Measurements from ENCODE around the gene GOPC.

GOPC gene

DNA sequence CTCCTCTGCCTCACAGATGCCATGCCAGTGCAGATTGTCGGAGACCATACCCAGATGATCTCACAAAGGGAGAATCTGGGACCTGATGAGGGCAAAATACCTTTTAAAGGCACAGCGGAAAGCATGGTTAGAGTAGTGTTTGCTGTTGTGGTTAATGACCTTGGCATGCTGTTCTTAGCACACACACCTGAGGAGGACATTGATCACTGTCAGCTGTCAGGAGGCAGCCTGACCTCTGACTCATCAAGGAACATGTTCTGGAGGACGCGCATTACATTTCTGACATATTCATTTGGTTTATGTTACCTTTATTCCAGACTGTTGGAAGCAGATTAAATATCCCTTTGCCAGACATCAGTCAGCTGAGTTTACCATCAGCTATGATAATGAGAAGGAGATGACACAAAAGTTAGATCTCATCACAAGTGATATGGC is 57.1 kb downstream of the GOPC start:
- TF ChIP-seq SNAI2 (CRISPR knock-in tag; IDR thresholded peaks at IDR 0.05): no peak
- TF ChIP-seq, protein P1, sequence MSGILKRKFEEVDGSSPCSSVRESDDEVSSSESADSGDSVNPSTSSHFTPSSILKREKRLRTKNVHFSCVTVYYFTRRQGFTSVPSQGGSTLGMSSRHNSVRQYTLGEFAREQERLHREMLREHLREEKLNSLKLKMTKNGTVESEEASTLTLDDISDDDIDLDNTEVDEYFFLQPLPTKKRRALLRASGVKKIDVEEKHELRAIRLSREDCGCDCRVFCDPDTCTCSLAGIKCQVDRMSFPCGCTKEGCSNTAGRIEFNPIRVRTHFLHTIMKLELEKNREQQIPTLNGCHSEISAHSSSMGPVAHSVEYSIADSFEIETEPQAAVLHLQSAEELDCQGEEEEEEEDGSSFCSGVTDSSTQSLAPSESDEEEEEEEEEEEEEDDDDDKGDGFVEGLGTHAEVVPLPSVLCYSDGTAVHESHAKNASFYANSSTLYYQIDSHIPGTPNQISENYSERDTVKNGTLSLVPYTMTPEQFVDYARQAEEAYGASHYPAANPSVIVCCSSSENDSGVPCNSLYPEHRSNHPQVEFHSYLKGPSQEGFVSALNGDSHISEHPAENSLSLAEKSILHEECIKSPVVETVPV (CRISPR knock-in tag; IDR thresholded peaks at IDR 0.05): no peak
- no peak for TF ChIP-seq ESRRG (CRISPR knock-in tag; IDR thresholded peaks at IDR 0.05)
- TF ChIP-seq GLIS3 (CRISPR knock-in tag; IDR thresholded peaks at IDR 0.05): no peak
- TF ChIP-seq, protein P2, sequence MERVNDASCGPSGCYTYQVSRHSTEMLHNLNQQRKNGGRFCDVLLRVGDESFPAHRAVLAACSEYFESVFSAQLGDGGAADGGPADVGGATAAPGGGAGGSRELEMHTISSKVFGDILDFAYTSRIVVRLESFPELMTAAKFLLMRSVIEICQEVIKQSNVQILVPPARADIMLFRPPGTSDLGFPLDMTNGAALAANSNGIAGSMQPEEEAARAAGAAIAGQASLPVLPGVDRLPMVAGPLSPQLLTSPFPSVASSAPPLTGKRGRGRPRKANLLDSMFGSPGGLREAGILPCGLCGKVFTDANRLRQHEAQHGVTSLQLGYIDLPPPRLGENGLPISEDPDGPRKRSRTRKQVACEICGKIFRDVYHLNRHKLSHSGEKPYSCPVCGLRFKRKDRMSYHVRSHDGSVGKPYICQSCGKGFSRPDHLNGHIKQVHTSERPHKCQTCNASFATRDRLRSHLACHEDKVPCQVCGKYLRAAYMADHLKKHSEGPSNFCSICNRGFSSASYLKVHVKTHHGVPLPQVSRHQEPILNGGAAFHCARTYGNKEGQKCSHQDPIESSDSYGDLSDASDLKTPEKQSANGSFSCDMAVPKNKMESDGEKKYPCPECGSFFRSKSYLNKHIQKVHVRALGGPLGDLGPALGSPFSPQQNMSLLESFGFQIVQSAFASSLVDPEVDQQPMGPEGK (CRISPR knock-in tag; IDR thresholded peaks at IDR 0.05; ENCODE audit: borderline replicate concordance): no peak
- no peak for TF ChIP-seq OSR1 (CRISPR knock-in tag; IDR thresholded peaks at IDR 0.05)
- TF ChIP-seq ZNF8 (CRISPR knock-in tag; IDR thresholded peaks at IDR 0.05): no peak
- TF ChIP-seq PPARA (CRISPR knock-in tag; IDR thresholded peaks at IDR 0.05; ENCODE audit: borderline replicate concordance): no peak
- no peak for TF ChIP-seq ZNF70 (CRISPR knock-in tag; IDR thresholded peaks at IDR 0.05)
- ATAC-seq: peak; percentile 69

DNA sequence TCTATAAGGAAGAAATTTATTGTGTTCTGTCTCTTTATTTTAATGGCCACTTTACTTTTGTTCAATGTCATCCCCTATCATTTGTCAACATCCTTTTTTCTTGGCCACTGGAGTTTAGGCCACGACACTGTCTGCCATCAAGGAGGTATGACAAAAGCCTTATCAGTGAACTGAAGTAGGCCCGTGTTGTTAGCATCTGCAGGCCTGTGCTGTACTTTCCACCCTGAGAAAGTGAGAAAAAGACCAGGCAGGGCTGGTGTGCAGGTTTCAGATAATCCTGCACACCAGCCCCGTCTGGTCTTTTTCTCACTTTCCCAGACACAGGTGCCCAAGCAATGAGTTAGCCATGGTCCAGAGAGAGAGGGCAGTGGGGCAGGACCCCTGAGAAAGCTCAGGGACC is 57.6 kb downstream of the GOPC start:
- peak; percentile 25 for ATAC-seq
- TF ChIP-seq ZNF70 (CRISPR knock-in tag; IDR thresholded peaks at IDR 0.05): no peak
- no peak for TF ChIP-seq PPARA (CRISPR knock-in tag; IDR thresholded peaks at IDR 0.05; ENCODE audit: borderline replicate concordance)
- TF ChIP-seq RARB (CRISPR knock-in tag; IDR thresholded peaks at IDR 0.05): no peak
- TF ChIP-seq, protein P3, sequence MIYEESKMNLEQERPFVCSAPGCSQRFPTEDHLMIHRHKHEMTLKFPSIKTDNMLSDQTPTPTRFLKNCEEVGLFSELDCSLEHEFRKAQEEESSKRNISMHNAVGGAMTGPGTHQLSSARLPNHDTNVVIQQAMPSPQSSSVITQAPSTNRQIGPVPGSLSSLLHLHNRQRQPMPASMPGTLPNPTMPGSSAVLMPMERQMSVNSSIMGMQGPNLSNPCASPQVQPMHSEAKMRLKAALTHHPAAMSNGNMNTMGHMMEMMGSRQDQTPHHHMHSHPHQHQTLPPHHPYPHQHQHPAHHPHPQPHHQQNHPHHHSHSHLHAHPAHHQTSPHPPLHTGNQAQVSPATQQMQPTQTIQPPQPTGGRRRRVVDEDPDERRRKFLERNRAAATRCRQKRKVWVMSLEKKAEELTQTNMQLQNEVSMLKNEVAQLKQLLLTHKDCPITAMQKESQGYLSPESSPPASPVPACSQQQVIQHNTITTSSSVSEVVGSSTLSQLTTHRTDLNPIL (CRISPR knock-in tag; IDR thresholded peaks at IDR 0.05; ENCODE audit: low read depth): no peak
- TF ChIP-seq BACH2 (CRISPR knock-in tag; IDR thresholded peaks at IDR 0.05; ENCODE audit: borderline replicate concordance): no peak
- TF ChIP-seq TOX (CRISPR knock-in tag; IDR thresholded peaks at IDR 0.05; ENCODE audit: borderline replicate concordance): no peak
- TF ChIP-seq ZFP30 (CRISPR knock-in tag; IDR thresholded peaks at IDR 0.05): no peak
- TF ChIP-seq ZC3H10 (CRISPR knock-in tag; IDR thresholded peaks at IDR 0.05): no peak
- no peak for TF ChIP-seq ARNTL (CRISPR knock-in tag; IDR thresholded peaks at IDR 0.05; ENCODE audit: borderline replicate concordance, low read depth)
- TF ChIP-seq ISL1 (CRISPR knock-in tag; IDR thresholded peaks at IDR 0.05): no peak
- TF ChIP-seq, protein P4, sequence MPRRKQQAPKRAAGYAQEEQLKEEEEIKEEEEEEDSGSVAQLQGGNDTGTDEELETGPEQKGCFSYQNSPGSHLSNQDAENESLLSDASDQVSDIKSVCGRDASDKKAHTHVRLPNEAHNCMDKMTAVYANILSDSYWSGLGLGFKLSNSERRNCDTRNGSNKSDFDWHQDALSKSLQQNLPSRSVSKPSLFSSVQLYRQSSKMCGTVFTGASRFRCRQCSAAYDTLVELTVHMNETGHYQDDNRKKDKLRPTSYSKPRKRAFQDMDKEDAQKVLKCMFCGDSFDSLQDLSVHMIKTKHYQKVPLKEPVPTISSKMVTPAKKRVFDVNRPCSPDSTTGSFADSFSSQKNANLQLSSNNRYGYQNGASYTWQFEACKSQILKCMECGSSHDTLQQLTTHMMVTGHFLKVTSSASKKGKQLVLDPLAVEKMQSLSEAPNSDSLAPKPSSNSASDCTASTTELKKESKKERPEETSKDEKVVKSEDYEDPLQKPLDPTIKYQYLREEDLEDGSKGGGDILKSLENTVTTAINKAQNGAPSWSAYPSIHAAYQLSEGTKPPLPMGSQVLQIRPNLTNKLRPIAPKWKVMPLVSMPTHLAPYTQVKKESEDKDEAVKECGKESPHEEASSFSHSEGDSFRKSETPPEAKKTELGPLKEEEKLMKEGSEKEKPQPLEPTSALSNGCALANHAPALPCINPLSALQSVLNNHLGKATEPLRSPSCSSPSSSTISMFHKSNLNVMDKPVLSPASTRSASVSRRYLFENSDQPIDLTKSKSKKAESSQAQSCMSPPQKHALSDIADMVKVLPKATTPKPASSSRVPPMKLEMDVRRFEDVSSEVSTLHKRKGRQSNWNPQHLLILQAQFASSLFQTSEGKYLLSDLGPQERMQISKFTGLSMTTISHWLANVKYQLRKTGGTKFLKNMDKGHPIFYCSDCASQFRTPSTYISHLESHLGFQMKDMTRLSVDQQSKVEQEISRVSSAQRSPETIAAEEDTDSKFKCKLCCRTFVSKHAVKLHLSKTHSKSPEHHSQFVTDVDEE (CRISPR knock-in tag; IDR thresholded peaks at IDR 0.05): no peak
- TF ChIP-seq OSR1 (CRISPR knock-in tag; IDR thresholded peaks at IDR 0.05): no peak

DNA sequence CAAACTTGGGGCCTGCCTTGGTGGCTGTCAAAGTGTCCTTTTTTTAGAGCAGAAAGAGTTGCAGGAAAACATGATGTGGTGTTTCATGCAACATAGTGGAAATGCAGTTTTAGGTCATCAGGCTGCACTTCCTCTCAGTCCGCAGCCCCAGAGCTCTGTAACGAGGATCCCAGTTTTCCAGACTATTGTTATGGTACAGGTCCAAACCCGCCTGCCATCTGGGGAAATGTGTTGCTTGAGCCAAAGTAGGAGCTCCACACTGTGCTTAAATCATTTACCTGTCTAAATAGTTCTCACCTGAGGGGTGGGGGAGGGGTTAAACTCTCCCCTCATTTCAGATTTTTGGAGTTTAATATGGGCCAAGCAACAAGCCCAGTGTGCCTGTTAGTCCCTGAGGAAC is 59.8 kb downstream of the GOPC start:
- ATAC-seq: no peak
- TF ChIP-seq OSR1 (CRISPR knock-in tag; IDR thresholded peaks at IDR 0.05) (no peak), ISL1 (CRISPR knock-in tag; IDR thresholded peaks at IDR 0.05) (no peak), SNAI2 (CRISPR knock-in tag; IDR thresholded peaks at IDR 0.05) (no peak), ARNTL (CRISPR knock-in tag; IDR thresholded peaks at IDR 0.05; ENCODE audit: borderline replicate concordance, low read depth) (no peak), TOX (CRISPR knock-in tag; IDR thresholded peaks at IDR 0.05; ENCODE audit: borderline replicate concordance) (no peak), ZC3H10 (CRISPR knock-in tag; IDR thresholded peaks at IDR 0.05) (no peak), CSDC2 (CRISPR knock-in tag; IDR thresholded peaks at IDR 0.05) (no peak), ESRRG (CRISPR knock-in tag; IDR thresholded peaks at IDR 0.05) (no peak), ZNF70 (CRISPR knock-in tag; IDR thresholded peaks at IDR 0.05) (no peak), GLIS3 (CRISPR knock-in tag; IDR thresholded peaks at IDR 0.05) (no peak), ZNF565 (CRISPR knock-in tag; conservative IDR thresholded peaks at IDR 0.05; ENCODE audit: low read depth) (no peak)
- TF ChIP-seq, protein P5, sequence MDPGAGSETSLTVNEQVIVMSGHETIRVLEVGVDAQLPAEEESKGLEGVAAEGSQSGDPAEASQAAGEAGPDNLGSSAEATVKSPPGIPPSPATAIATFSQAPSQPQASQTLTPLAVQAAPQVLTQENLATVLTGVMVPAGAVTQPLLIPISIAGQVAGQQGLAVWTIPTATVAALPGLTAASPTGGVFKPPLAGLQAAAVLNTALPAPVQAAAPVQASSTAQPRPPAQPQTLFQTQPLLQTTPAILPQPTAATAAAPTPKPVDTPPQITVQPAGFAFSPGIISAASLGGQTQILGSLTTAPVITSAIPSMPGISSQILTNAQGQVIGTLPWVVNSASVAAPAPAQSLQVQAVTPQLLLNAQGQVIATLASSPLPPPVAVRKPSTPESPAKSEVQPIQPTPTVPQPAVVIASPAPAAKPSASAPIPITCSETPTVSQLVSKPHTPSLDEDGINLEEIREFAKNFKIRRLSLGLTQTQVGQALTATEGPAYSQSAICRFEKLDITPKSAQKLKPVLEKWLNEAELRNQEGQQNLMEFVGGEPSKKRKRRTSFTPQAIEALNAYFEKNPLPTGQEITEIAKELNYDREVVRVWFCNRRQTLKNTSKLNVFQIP (CRISPR knock-in tag; IDR thresholded peaks at IDR 0.05; ENCODE audit: borderline replicate concordance, low read depth): no peak
- TF ChIP-seq, protein P1 (CRISPR knock-in tag; IDR thresholded peaks at IDR 0.05): no peak
